ENCODE results near the gene CHDH.

DNA sequence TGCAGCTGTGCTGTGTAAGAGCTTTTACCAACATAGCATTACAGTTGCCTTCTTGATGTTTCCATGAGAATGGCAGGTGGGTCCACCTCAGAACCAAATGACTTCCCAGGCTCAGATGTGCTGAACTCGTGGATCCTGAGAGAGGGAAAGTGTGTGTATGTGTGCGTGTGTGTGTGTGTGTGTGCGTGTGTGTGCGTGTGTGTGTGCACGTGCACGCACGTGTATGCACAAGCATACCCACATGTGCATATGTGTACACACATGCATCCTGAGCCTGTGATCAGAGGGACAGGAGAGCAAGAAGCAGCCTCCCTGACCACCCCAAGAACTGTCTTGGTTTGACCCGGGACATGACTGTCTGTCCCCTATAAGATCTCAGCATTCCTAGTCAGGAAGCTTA is 48.1 kb downstream of the CHDH start:
- TF ChIP-seq CTCF (IDR thresholded peaks at IDR 0.05; ENCODE audit: poor library complexity), result no peak
- TF ChIP-seq EZH2phosphoT487 (IDR thresholded peaks at IDR 0.05; ENCODE audit: low read depth, severe bottlenecking, unreplicated experiment), result no peak

Data from hepatocyte (in vitro differentiated cells).